Measurements from ENCODE around the gene CLEC11A.

CLEC11A gene

DNA sequence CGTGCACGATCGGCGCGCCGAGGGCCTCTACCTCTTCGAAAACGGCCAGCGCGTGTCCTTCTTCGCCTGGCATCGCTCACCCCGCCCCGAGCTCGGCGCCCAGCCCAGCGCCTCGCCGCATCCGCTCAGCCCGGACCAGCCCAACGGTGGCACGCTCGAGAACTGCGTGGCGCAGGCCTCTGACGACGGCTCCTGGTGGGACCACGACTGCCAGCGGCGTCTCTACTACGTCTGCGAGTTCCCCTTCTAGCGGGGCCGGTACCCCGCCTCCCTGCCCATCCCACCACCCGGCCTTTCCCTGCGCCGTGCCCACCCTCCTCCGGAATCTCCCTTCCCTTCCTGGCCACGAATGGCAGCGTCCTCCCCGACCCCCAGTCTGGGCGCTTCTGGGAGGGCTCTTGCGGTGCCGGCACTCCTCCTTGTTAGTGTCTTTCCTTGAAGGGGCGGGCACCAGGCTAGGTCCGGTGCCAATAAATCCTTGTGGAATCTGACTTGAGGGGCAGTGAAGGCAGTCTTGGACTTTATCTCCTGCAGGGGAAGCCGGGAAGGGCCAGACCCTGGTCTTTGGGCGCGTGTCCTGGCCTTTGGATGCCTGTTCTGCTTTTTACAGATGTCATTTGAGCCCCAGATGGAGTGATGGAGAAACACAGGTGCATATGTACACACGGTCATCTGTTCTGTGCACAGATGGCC is 2.2 kb downstream of the CLEC11A start (continued):
- TF ChIP-seq, protein P1, sequence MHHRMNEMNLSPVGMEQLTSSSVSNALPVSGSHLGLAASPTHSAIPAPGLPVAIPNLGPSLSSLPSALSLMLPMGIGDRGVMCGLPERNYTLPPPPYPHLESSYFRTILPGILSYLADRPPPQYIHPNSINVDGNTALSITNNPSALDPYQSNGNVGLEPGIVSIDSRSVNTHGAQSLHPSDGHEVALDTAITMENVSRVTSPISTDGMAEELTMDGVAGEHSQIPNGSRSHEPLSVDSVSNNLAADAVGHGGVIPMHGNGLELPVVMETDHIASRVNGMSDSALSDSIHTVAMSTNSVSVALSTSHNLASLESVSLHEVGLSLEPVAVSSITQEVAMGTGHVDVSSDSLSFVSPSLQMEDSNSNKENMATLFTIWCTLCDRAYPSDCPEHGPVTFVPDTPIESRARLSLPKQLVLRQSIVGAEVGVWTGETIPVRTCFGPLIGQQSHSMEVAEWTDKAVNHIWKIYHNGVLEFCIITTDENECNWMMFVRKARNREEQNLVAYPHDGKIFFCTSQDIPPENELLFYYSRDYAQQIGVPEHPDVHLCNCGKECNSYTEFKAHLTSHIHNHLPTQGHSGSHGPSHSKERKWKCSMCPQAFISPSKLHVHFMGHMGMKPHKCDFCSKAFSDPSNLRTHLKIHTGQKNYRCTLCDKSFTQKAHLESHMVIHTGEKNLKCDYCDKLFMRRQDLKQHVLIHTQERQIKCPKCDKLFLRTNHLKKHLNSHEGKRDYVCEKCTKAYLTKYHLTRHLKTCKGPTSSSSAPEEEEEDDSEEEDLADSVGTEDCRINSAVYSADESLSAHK (tag by site-specific recombination; IDR thresholded peaks at IDR 0.05), result 0 out of 2 replicates have a peak, but pooled peaks have one; percentile 19
- TF ChIP-seq ZNF2 (tag by site-specific recombination; IDR thresholded peaks at IDR 0.05) (peak; percentile 69), ZFP37 (tag by site-specific recombination; IDR thresholded peaks at IDR 0.05) (peak; percentile 77), ZNF341 (tag by site-specific recombination; IDR thresholded peaks at IDR 0.05; ENCODE audit: low read depth) (no peak), GLI2 (tag by site-specific recombination; IDR thresholded peaks at IDR 0.05; ENCODE audit: borderline replicate concordance, low read depth) (no peak), KLF16 (tag by site-specific recombination; IDR thresholded peaks at IDR 0.05) (peak; percentile 49), ZBTB48 (tag by site-specific recombination; IDR thresholded peaks at IDR 0.05) (peak; percentile 34; the same call in 1 of the 2 replicates), ZNF324 (tag by site-specific recombination; IDR thresholded peaks at IDR 0.05) (peak; percentile 40; the same call in 1 of the 2 replicates), ZNF335 (tag by site-specific recombination; conservative IDR thresholded peaks at IDR 0.05) (peak; percentile 78), ZNF501 (tag by site-specific recombination; IDR thresholded peaks at IDR 0.05) (peak; percentile 82), OVOL3 (tag by site-specific recombination; IDR thresholded peaks at IDR 0.05) (no peak), ZNF624 (tag by site-specific recombination; IDR thresholded peaks at IDR 0.05) (no peak), ZSCAN30 (tag by site-specific recombination; IDR thresholded peaks at IDR 0.05) (peak; percentile 65; the same call in 1 of the 2 replicates), RBAK (tag by site-specific recombination; IDR thresholded peaks at IDR 0.05) (no peak), PRDM1 (tag by site-specific recombination; IDR thresholded peaks at IDR 0.05) (no peak), ZSCAN16 (tag by site-specific recombination; IDR thresholded peaks at IDR 0.05) (peak; percentile 25; the same call in 1 of the 2 replicates), SP7 (tag by site-specific recombination; IDR thresholded peaks at IDR 0.05) (peak; percentile 37; the same call in 1 of the 2 replicates), ZNF777 (tag by site-specific recombination; IDR thresholded peaks at IDR 0.05; ENCODE audit: borderline replicate concordance) (peak; percentile 69; the same call in 1 of the 2 replicates), ZNF585B (tag by site-specific recombination; IDR thresholded peaks at IDR 0.05) (no peak), ZNF791 (tag by site-specific recombination; IDR thresholded peaks at IDR 0.05) (no peak), ZNF514 (tag by site-specific recombination; IDR thresholded peaks at IDR 0.05) (no peak)
- TF ChIP-seq, protein P2, sequence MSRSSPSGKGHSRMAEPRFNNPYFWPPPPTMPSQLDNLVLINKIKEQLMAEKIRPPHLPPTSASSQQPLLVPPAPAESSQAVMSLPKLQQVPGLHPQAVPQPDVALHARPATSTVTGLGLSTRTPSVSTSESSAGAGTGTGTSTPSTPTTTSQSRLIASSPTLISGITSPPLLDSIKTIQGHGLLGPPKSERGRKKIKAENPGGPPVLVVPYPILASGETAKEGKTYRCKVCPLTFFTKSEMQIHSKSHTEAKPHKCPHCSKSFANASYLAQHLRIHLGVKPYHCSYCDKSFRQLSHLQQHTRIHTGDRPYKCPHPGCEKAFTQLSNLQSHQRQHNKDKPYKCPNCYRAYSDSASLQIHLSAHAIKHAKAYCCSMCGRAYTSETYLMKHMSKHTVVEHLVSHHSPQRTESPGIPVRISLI (tag by site-specific recombination; IDR thresholded peaks at IDR 0.05), result no peak
- TF ChIP-seq, protein P3, sequence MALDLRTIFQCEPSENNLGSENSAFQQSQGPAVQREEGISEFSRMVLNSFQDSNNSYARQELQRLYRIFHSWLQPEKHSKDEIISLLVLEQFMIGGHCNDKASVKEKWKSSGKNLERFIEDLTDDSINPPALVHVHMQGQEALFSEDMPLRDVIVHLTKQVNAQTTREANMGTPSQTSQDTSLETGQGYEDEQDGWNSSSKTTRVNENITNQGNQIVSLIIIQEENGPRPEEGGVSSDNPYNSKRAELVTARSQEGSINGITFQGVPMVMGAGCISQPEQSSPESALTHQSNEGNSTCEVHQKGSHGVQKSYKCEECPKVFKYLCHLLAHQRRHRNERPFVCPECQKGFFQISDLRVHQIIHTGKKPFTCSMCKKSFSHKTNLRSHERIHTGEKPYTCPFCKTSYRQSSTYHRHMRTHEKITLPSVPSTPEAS (tag by site-specific recombination; IDR thresholded peaks at IDR 0.05), result peak; percentile 35; the same call in 1 of the 2 replicates
- TF ChIP-seq, protein P4, sequence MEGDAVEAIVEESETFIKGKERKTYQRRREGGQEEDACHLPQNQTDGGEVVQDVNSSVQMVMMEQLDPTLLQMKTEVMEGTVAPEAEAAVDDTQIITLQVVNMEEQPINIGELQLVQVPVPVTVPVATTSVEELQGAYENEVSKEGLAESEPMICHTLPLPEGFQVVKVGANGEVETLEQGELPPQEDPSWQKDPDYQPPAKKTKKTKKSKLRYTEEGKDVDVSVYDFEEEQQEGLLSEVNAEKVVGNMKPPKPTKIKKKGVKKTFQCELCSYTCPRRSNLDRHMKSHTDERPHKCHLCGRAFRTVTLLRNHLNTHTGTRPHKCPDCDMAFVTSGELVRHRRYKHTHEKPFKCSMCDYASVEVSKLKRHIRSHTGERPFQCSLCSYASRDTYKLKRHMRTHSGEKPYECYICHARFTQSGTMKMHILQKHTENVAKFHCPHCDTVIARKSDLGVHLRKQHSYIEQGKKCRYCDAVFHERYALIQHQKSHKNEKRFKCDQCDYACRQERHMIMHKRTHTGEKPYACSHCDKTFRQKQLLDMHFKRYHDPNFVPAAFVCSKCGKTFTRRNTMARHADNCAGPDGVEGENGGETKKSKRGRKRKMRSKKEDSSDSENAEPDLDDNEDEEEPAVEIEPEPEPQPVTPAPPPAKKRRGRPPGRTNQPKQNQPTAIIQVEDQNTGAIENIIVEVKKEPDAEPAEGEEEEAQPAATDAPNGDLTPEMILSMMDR (tag by site-specific recombination; IDR thresholded peaks at IDR 0.05), result peak; percentile 60
- TF ChIP-seq, protein P5, sequence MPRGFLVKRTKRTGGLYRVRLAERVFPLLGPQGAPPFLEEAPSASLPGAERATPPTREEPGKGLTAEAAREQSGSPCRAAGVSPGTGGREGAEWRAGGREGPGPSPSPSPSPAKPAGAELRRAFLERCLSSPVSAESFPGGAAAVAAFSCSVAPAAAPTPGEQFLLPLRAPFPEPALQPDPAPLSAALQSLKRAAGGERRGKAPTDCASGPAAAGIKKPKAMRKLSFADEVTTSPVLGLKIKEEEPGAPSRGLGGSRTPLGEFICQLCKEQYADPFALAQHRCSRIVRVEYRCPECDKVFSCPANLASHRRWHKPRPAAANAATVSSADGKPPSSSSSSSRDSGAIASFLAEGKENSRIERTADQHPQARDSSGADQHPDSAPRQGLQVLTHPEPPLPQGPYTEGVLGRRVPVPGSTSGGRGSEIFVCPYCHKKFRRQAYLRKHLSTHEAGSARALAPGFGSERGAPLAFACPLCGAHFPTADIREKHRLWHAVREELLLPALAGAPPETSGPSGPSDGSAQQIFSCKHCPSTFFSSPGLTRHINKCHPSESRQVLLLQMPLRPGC (tag by site-specific recombination; IDR thresholded peaks at IDR 0.05), result peak; percentile 25; the same call in 1 of the 2 replicates
- TF ChIP-seq, protein P6, sequence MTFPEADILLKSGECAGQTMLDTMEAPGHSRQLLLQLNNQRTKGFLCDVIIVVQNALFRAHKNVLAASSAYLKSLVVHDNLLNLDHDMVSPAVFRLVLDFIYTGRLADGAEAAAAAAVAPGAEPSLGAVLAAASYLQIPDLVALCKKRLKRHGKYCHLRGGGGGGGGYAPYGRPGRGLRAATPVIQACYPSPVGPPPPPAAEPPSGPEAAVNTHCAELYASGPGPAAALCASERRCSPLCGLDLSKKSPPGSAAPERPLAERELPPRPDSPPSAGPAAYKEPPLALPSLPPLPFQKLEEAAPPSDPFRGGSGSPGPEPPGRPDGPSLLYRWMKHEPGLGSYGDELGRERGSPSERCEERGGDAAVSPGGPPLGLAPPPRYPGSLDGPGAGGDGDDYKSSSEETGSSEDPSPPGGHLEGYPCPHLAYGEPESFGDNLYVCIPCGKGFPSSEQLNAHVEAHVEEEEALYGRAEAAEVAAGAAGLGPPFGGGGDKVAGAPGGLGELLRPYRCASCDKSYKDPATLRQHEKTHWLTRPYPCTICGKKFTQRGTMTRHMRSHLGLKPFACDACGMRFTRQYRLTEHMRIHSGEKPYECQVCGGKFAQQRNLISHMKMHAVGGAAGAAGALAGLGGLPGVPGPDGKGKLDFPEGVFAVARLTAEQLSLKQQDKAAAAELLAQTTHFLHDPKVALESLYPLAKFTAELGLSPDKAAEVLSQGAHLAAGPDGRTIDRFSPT (tag by site-specific recombination; IDR thresholded peaks at IDR 0.05), result peak; percentile 94
- TF ChIP-seq, protein P7, sequence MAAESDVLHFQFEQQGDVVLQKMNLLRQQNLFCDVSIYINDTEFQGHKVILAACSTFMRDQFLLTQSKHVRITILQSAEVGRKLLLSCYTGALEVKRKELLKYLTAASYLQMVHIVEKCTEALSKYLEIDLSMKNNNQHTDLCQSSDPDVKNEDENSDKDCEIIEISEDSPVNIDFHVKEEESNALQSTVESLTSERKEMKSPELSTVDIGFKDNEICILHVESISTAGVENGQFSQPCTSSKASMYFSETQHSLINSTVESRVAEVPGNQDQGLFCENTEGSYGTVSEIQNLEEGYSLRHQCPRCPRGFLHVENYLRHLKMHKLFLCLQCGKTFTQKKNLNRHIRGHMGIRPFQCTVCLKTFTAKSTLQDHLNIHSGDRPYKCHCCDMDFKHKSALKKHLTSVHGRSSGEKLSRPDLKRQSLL (tag by site-specific recombination; IDR thresholded peaks at IDR 0.05), result peak; percentile 47; the same call in 1 of the 2 replicates
